Measurements from ENCODE around the gene TLCD3A. TPM values are rescaled to one million over a fixed set of nuclear protein-coding genes. Genes with fewer than 3 reads are reported as not detected.
"Not testable (repeated sequence)": the region's sequence is repeated elsewhere in the genome, so short reads cannot be mapped to it uniquely, and the experiment has no call there.

TLCD3A gene
- total and polyA plus RNA-seq, 9 of the 15 experiments (the other 6 are each of a cell fraction or from before 2014, with no cell fraction given): 1.3 to 13.5 (median 7.3) TPM

- peak in 1 of 3 experiments; percentile 2 for TF ChIP-seq YY1 (IDR thresholded peaks at IDR 0.05; ENCODE audit: borderline replicate concordance in 1 of 3, control insufficient read depth in 1 of 3, extremely low read depth in 1 of 3, insufficient read depth in 3 of 3, insufficient read length in 1 of 3, insufficient replicate concordance in 2 of 3, low read depth in 1 of 3, low read length in 2 of 3)
Measured at GRCh38 chr17:753418-753817, 21.0 kb downstream of the TLCD3A start (continued).

- H3K9ac ChIP-seq (ENCODE audit: insufficient read depth in 1 of 2, low read depth in 2 of 2, low read length in 2 of 2); H3K27ac ChIP-seq (ENCODE audit: extremely low read depth, low read depth, low read length); intact Hi-C loops (cut with micrococcal nuclease); H3K4me3 ChIP-seq; CTCF ChIA-PET (ENCODE audit: low intra/inter-chr PET ratio); H3K9me1 ChIP-seq (ENCODE audit: control insufficient read depth, insufficient read depth, low read length); H2AFZ ChIP-seq (ENCODE audit: low read depth, low read length); H4K20me1 ChIP-seq (replicated peaks; ENCODE audit: control insufficient read depth, insufficient read depth, low read length); H3K9me3 ChIP-seq (replicated peaks; ENCODE audit: control insufficient read depth, insufficient read depth, low read depth, low read length); H3K4me2 ChIP-seq (ENCODE audit: insufficient read depth, low read length); in situ Hi-C loops (cut with MboI); ATAC-seq; BruUV-seq (replicated peaks); FAIRE-seq; DNase-seq (ENCODE audit: extremely low read depth in 1 of 4, low spot score in 3 of 4); H3K27me3 ChIP-seq (ENCODE audit: control insufficient read depth in 2 of 2, insufficient read depth in 2 of 2, low read length in 2 of 2): not testable (repeated sequence)
- Histone ChIP-seq H3K36me3 (ENCODE audit: control insufficient read depth, insufficient read depth, low read length) (peaks cover 25% of the 10 kb centered on the region), H3K79me2 (ENCODE audit: control insufficient read depth, insufficient read depth, low read length) (peaks cover 16% of the 10 kb centered on the region), H3K4me1 (replicated peaks in 1 of 2; ENCODE audit: control insufficient read depth in 2 of 2, insufficient read depth in 2 of 2, low read length in 2 of 2) (peaks cover 9 to 12% of the 10 kb centered on the region in 2 experiments; a peak in 3 of 5 replicates)
- WGBS (ENCODE audit: insufficient coverage, low coverage, missing lambda C conversion rate): 91% methylated on average over 9 of the region's 9 CpGs
- peak; percentile 100 for TF ChIP-seq ZNF232 (CRISPR knock-in tag; IDR thresholded peaks at IDR 0.05)
- POLR2A ChIA-PET: interaction anchor here (1.0 to 1.7 kb wide), 2 partner anchors 9 to 10 kb away, joined by 4 to 5 read pairs; no protein-coding TSS in a partner anchor
Measured at GRCh38 chr17:755319-755961, 23.0 kb downstream of the TLCD3A start.

GRCh38 chr17:756010-756567 is 23.7 kb downstream of the TLCD3A start:
- ATAC-seq; in situ Hi-C loops (cut with MboI); H3K9me3 ChIP-seq (replicated peaks; ENCODE audit: control insufficient read depth, insufficient read depth, low read depth, low read length); BruUV-seq (replicated peaks); H3K27ac ChIP-seq (ENCODE audit: extremely low read depth, low read depth, low read length); H3K79me2 ChIP-seq (ENCODE audit: control insufficient read depth, insufficient read depth, low read length); DNase-seq (ENCODE audit: extremely low read depth in 1 of 4, low spot score in 3 of 4); intact Hi-C loops (cut with micrococcal nuclease); H3K4me2 ChIP-seq (ENCODE audit: insufficient read depth, low read length); CTCF ChIA-PET (ENCODE audit: low intra/inter-chr PET ratio); H3K4me3 ChIP-seq; H3K9me1 ChIP-seq (ENCODE audit: control insufficient read depth, insufficient read depth, low read length); FAIRE-seq; H3K9ac ChIP-seq (ENCODE audit: insufficient read depth in 1 of 2, low read depth in 2 of 2, low read length in 2 of 2); H2AFZ ChIP-seq (ENCODE audit: low read depth, low read length); H4K20me1 ChIP-seq (replicated peaks; ENCODE audit: control insufficient read depth, insufficient read depth, low read length); H3K27me3 ChIP-seq (ENCODE audit: control insufficient read depth in 2 of 2, insufficient read depth in 2 of 2, low read length in 2 of 2): not testable (repeated sequence)
- 94% methylated on average over 3 of the region's 15 CpGs for WGBS (ENCODE audit: insufficient coverage, low coverage, missing lambda C conversion rate)
- POLR2A ChIA-PET: interaction anchor here (0.7 to 1.7 kb wide), 2 partner anchors 8 to 624 kb away, joined by 4 to 5 read pairs; no protein-coding TSS in a partner anchor
- Histone ChIP-seq H3K36me3 (ENCODE audit: control insufficient read depth, insufficient read depth, low read length) (peaks cover 31% of the 10 kb centered on the region), H3K4me1 (replicated peaks in 1 of 2; ENCODE audit: control insufficient read depth in 2 of 2, insufficient read depth in 2 of 2, low read length in 2 of 2) (peaks cover 7 to 12% of the 10 kb centered on the region in 2 experiments; a peak in 3 of 5 replicates)

Data from K562 (cell line).